Measurements from ENCODE around the gene LDLRAD2. TPM values are rescaled to one million over a fixed set of nuclear protein-coding genes. Genes with fewer than 3 reads are reported as not detected.

Gene LDLRAD2
- total RNA-seq, 1 experiment from 2014 or later = 1.0 TPM

DNA sequence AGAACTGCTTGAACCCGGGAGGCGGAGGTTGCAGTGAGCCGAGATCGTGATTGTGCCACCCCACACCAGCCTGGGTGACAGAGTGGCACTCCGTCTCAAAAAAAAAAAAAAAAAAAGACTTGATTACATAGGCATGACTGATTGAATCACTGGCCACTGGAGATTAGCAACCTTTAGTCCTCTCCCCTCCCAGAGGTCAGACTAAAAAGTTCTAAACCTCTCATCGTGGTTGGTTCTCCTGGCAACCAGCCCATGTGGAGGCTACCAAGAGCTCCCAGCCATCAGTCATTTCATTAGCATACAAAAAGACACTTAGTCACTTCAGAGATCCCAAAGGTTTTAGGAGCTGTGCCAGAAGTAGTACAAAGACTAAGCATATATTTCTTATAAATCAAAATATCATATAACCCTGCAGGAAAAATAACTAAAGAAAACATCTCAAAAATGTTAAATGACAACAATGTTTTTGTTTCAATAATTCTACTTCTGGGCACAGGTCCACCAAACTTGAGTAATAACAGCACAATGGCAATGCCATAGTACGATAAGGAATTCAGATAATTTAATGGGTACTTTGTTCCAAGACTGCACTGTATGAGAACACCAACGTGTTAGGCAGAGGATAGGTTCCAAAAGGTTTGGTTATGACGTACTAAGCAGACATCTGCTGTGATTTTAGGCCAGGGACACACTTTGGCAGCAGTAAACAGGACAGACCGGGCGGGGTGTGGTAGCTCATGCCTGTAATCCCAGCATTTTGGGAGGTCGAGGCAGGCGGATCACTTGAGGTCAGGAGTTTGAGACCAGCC is 47.2 kb upstream of the LDLRAD2 start:
- Histone ChIP-seq H4K5ac (ENCODE audit: insufficient read length, low read depth, low read length) (no peak overlapping the region), H4K20me1 (ENCODE audit: control insufficient read depth, insufficient read depth, insufficient read length) (no peaks in the 10 kb centered on the region), H3K4me2 (ENCODE audit: insufficient read depth, insufficient read length, low read length) (no peak overlapping the region), H3K14ac (ENCODE audit: insufficient read depth, low read length) (no peak overlapping the region), H3T11ph (ENCODE audit: low read length) (no peak overlapping the region), H3K23me2 (ENCODE audit: insufficient read length, low read depth, low read length, poor library complexity, severe bottlenecking) (no peaks in the 10 kb centered on the region), H4K8ac (replicated peaks; ENCODE audit: insufficient read length, low read depth, low read length) (no peak overlapping the region), H2BK20ac (ENCODE audit: low read depth, low read length, poor library complexity, severe bottlenecking) (no peak overlapping the region), H3K23ac (ENCODE audit: insufficient read length, low read depth, low read length) (no peak overlapping the region), H2BK120ac (ENCODE audit: low read depth, low read length, poor library complexity, severe bottlenecking) (no peak overlapping the region), H3K9ac (ENCODE audit: extremely low read depth, insufficient read length, low read length) (no peak overlapping the region), H2AFZ (ENCODE audit: low read length) (no peak overlapping the region), H2BK12ac (ENCODE audit: insufficient read length, low read depth, low read length) (no peak overlapping the region), H3K27me3 (ENCODE audit: insufficient read depth, low read length) (no peaks in the 10 kb centered on the region), H3K27ac (ENCODE audit: insufficient read length, low read depth, low read length) (no peak overlapping the region), H3K56ac (ENCODE audit: insufficient read length, low read depth, low read length) (no peak overlapping the region), H3K9me3 (ENCODE audit: control insufficient read depth, low read depth, low read length) (no peaks in the 10 kb centered on the region), H4K91ac (ENCODE audit: insufficient read length, low read depth, low read length) (no peak overlapping the region), H3K4me1 (ENCODE audit: insufficient read depth, low read length) (peaks cover 6% of the 10 kb centered on the region; the same call in 1 of the 2 replicates), H2AK5ac (ENCODE audit: insufficient read length, low read length) (no peak overlapping the region), H3K4ac (ENCODE audit: low read depth, low read length) (no peak overlapping the region), H3K79me2 (ENCODE audit: insufficient read depth, low read length) (peaks cover 33% of the 10 kb centered on the region; the same call in 1 of the 2 replicates), H3K79me1 (ENCODE audit: insufficient read depth, low read depth, low read length, poor library complexity, severe bottlenecking) (peaks cover 13% of the 10 kb centered on the region), H2BK5ac (ENCODE audit: insufficient read length, low read length) (no peak overlapping the region), H2BK15ac (ENCODE audit: low read depth, low read length) (no peak overlapping the region), H3K18ac (ENCODE audit: insufficient read length, low read depth, low read length) (no peak overlapping the region)
- Mint-ChIP-seq H3K4me3 (no peak overlapping the region), H3K27ac (peak overlapping the region; percentile 40 to 74 (median 41); a peak in 6 of 7 replicates), H3K27me3 (ENCODE audit: low read depth) (no peaks in the 10 kb centered on the region), H3K9me3 (no peaks in the 10 kb centered on the region), H3K4me1 (peaks cover 22 to 37% of the 10 kb centered on the region in 2 experiments), H3K36me3 (ENCODE audit: insufficient read depth in 1 of 3, low read depth in 3 of 3) (peaks cover 0 to 4% (median 0%) of the 10 kb centered on the region in 3 experiments; a peak in 2 of 7 replicates)
- no CpG with 5 or more reads among the region's 13 CpGs for WGBS (ENCODE audit: extremely low coverage, insufficient read length, low lambda C conversion rate)
- TF ChIP-seq, protein P1, sequence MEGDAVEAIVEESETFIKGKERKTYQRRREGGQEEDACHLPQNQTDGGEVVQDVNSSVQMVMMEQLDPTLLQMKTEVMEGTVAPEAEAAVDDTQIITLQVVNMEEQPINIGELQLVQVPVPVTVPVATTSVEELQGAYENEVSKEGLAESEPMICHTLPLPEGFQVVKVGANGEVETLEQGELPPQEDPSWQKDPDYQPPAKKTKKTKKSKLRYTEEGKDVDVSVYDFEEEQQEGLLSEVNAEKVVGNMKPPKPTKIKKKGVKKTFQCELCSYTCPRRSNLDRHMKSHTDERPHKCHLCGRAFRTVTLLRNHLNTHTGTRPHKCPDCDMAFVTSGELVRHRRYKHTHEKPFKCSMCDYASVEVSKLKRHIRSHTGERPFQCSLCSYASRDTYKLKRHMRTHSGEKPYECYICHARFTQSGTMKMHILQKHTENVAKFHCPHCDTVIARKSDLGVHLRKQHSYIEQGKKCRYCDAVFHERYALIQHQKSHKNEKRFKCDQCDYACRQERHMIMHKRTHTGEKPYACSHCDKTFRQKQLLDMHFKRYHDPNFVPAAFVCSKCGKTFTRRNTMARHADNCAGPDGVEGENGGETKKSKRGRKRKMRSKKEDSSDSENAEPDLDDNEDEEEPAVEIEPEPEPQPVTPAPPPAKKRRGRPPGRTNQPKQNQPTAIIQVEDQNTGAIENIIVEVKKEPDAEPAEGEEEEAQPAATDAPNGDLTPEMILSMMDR (conservative IDR thresholded peaks at IDR 0.05) = no peak
- DNase-seq = no peak
